Rectal smooth muscle tissue (tissue), 1 donor: Measurements from ENCODE around the gene IGF2.

Experiments used
- H3K27ac ChIP-seq: one replicate; pipeline ENCODE4 v1.7.0; 2013; ENCODE audit warnings: low read depth, low read length, inconsistent platforms
- H3K27me3 ChIP-seq: one replicate; pipeline ENCODE4 v1.7.0; 2013; ENCODE audit warnings: low read length; ENCODE audit not compliant: control insufficient read depth, insufficient read depth
- H3K36me3 ChIP-seq: one replicate; pipeline ENCODE4 v1.7.0; 2013; ENCODE audit warnings: low read length; ENCODE audit not compliant: control insufficient read depth, insufficient read depth
- H3K4me1 ChIP-seq: one replicate; pipeline ENCODE4 v1.7.0; 2013; ENCODE audit warnings: low read length; ENCODE audit not compliant: control insufficient read depth, insufficient read depth
- H3K4me3 ChIP-seq: one replicate; pipeline ENCODE4 v1.7.0; 2013; ENCODE audit warnings: low read length
- H3K9ac ChIP-seq: one replicate; pipeline ENCODE4 v1.7.0; 2013; ENCODE audit warnings: low read length

The IGF2 gene

DNA sequence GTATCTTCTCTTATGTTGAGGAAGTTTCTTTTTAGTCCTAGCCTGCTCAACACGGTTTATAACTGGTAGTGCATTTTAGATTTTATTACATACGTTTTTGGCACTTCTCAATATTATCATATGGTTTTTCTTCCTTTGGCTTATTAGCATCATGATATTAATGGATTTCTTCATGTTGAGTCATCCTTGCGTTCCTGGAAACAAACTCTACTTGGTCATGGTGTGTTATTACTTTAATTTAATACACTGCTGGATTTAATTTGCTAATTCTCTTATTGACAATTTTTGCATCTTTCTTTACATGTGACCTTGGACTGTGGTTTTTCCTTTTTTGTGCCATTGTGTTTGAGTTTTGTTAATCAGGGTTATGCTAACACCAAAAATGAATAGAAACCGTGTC is 20.5 kb downstream of the IGF2 start:
- Histone ChIP-seq H3K4me1 (no peaks in the 10 kb centered on the region), H3K27me3 (peaks cover 3% of the 10 kb centered on the region), H3K4me3 (no peak overlapping the region), H3K9ac (no peak overlapping the region), H3K27ac (no peak overlapping the region), H3K36me3 (no peaks in the 10 kb centered on the region)

DNA sequence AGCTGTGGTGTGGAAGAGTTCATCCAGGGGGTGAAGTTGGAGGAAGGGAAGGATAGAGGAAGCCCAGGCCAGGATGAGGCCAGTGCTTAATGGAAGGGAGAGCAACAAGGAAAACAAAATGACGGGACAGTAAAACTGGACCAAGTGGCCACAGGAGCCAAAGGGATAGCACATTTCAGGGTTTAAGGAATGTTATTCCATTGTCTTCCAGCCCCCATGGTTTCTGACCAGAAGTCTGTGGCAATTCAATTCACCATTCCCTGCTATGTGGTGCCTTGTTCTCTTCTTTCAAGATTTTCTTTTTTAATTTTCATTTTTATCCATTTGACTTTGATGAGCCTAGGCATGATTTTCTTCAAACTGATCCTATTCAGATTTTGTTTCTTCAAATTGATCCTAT is 22.5 kb downstream of the IGF2 start:
- Histone ChIP-seq H3K27me3 (peaks cover 3% of the 10 kb centered on the region), H3K9ac (no peak overlapping the region)

DNA sequence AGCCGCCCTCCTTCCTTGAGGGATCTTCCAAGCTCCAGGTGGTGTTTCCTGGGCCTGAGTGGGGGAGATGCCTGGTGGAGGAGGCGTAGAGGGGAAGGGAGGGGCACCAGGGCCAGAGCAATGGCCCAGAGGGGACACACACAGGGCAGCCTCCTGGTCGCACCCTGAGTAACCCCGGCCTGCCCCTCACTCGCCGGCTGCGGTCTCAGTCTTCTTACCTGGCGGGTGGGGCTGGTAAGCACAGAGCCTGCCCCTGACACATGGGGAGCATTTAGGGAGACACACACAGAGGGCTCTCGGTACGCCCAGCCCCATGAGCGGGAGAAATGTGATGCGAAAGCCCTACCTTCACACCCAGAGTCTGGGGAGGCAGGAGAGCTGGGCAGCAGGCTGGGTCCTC is 23.9 kb downstream of the IGF2 start:
- Histone ChIP-seq H3K4me3 (no peak overlapping the region), H3K27me3 (no peaks in the 10 kb centered on the region), H3K27ac (no peak overlapping the region), H3K4me1 (no peaks in the 10 kb centered on the region), H3K36me3 (no peaks in the 10 kb centered on the region), H3K9ac (no peak overlapping the region)

More for the DNA sequence above, 22.5 kb downstream of the IGF2 start:
- Histone ChIP-seq H3K27ac (no peak overlapping the region), H3K4me3 (no peak overlapping the region), H3K36me3 (no peaks in the 10 kb centered on the region), H3K4me1 (no peaks in the 10 kb centered on the region)

DNA sequence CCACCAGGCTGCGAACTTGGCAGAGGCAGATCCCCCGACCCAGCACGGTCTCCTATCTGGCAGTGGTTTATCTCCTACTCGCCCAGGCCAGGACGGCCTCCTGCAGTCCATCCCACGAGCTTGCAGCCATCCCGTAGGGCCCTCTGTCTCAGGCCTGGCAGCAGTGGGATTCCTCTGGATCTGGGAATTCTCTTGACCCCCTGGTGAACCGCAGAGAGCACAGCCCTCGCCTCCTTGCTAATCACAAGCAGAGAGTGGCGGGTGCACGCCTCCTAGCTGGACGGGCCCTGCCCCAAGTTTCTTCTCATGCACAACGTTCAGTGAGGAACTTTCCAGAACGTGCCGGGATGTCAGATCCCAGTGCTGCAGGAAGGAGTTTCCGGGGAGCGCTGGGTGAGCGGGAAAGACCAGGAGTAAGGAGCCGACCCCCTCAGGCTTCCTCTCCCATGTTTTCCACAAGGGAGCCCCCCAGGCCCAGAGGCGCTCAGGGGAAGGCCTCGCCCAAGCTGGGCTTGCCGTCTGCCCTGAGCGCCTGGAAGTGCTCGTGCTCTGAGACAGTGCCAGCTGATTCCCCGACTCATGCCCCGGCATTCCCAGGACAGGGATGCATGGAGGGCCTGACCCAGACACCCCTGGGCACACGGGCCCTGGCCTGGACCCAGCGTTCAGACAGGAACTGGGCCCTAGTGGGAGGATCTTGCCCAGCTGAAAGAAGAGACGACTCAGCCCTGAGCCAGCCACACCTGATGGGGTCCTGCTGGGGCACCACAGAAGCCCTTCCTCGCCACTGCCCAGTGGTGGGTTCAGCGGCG is 24.6 kb downstream of the IGF2 start:
- no peaks in the 10 kb centered on the region for H3K36me3 ChIP-seq
- no peak overlapping the region for H3K9ac ChIP-seq
- no peaks in the 10 kb centered on the region for H3K27me3 ChIP-seq
- no peaks in the 10 kb centered on the region for H3K4me1 ChIP-seq
- H3K27ac ChIP-seq = no peak overlapping the region
- no peak overlapping the region for H3K4me3 ChIP-seq

DNA sequence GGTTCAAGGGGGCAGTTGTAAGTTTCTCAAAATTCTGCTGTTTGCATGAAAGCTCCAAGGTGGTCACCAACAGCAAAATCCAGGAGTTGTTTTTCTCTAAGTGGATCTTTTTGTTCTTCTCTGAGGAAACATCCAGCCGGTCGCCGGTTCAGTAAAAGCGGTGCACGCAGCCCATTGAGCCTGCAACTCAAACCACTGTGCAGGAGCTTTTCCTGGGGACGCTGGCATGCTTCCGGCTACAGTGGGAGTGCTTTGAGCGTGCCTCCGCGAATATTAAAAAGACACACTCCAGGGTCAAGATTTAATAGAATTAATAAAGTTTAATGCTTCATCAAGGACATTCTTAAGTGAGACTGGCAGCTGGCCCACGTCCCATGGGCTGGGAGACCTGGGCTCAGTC is 25.4 kb downstream of the IGF2 start:
- H3K9ac ChIP-seq = no peak overlapping the region
- no peaks in the 10 kb centered on the region for H3K36me3 ChIP-seq
- H3K27ac ChIP-seq = no peak overlapping the region
- no peak overlapping the region for H3K4me3 ChIP-seq
- H3K4me1 ChIP-seq = no peaks in the 10 kb centered on the region
- H3K27me3 ChIP-seq = no peaks in the 10 kb centered on the region

DNA sequence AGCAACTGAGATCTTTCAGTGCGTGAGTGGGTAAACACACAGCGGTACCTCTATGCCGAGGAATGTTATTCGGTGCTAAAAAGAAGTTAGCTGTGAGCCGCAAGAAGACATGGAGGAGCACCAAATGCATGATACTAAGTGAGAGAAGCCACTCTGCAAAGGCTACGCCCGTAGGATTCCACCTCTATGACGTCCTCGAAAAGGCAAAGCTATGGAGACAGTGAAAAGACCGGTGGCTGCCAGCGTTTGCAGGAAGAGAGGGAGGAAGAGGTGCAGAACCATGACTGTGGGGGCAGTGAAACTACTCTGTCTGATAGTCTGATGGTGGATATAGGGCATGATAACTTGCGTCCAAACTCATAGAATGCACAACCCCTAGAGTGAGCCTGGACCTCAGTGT is 28.7 kb downstream of the IGF2 start:
- H3K4me1 ChIP-seq = no peaks in the 10 kb centered on the region
- no peak overlapping the region for H3K9ac ChIP-seq
- no peaks in the 10 kb centered on the region for H3K36me3 ChIP-seq

DNA sequence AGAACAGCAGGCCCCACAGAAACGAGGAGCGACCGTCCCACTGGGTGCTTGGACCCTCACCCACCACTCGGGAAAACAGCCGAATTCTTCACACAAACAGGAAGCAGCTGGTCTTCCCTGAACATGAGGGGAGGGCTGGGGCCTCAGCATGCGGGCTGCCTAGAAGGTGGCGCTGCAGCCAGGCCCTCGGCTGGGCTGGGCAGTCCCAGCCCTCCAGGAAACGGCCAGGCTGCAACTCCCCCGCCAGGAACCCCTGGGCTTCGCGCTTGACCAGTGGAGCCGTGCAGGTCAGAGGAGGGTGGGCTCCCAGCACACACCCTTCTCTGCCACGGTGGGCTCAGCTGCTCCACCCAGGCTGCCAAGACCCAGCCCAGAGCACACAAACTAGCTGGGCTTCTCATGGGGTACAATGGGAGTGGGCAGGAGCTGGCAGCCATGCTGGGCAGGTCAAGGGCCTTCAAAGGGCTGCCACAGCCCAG is 29.6 kb downstream of the IGF2 start:
- H3K4me3 ChIP-seq = no peak overlapping the region
- H3K36me3 ChIP-seq = no peaks in the 10 kb centered on the region
- no peaks in the 10 kb centered on the region for H3K27me3 ChIP-seq
- H3K4me1 ChIP-seq = no peaks in the 10 kb centered on the region
- H3K9ac ChIP-seq = no peak overlapping the region
- no peak overlapping the region for H3K27ac ChIP-seq

More for the DNA sequence above, 28.7 kb downstream of the IGF2 start:
- Histone ChIP-seq H3K27ac (no peak overlapping the region), H3K4me3 (no peak overlapping the region), H3K27me3 (no peaks in the 10 kb centered on the region)

DNA sequence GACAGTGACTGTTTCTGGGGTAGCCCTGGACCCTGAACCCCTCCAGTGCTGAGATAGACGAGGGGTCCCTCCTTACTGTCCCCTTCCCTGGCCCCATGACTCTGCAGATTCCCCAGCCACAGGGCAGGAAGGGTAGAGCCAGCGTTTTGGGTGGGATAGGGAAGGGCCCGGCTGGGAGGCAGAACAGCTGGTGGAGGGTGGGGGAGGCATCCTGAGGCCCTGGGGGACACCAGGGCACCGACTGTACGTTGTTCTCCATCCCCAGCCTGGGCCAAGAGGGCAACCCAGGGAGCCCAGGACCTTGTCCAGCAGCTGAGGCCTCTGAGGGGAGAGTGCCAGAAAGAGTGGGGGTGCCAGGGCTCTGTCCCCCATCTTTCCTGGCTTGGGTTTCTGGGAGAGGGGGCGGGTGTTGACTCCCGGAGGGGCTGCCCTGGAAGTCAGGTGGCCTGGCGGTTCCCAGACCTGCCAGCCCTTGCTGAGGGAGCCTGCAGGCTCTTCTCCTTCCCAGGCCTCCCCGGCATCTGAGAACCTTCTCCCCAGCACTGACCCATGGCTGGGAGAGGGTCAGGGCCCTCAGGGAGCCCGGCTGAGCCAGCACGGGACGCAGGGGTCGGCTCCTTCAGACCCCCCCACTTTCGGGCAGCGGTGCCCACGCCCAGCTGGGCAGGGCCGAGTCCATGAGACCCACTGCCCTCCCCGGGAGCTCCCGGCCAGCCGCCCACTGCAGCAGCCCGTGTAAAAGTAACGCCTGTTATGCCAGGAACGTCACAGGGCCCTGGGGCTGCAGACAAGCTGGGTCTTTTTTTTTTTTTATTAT is 30.3 kb downstream of the IGF2 start:
- no peaks in the 10 kb centered on the region for H3K4me1 ChIP-seq
- no peak overlapping the region for H3K4me3 ChIP-seq
- no peak overlapping the region for H3K9ac ChIP-seq
- H3K36me3 ChIP-seq = no peaks in the 10 kb centered on the region
- H3K27ac ChIP-seq = no peak overlapping the region
- H3K27me3 ChIP-seq = no peaks in the 10 kb centered on the region

DNA sequence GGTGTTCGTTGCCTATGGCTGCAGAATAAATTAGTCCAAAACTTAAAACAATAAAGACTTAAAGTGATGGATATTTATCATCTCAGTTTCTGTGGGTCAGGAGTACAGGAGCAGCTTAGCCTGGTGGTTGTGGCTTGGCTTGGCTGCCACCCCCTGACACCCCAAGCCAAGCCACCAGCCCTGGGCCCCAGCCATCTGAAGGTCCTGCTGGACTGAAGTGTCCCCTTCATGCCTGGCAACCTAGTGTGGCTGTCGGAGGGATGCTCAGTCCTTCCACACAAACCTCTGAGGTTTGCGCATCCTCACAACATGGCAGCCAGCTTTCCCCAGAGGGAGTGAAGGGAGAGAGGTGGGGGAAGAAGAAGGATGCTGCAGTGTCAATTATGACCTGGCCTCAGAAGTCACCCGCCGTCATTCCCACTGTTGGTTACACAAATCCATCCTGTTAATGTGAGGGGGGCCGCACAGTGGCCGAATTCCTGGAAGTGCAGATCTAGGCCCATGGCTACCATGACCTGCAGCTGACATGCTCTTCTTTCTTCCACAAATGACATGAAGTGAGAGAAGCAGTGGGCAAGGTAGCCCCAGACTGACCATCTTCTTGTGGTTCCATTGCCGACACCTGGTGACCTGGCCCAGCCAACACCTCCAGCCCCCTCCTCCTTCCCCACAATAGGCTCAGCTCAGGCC is 31.1 kb downstream of the IGF2 start:
- Histone ChIP-seq H3K27me3 (no peaks in the 10 kb centered on the region), H3K4me3 (no peak overlapping the region), H3K4me1 (no peaks in the 10 kb centered on the region), H3K9ac (no peak overlapping the region), H3K27ac (no peak overlapping the region), H3K36me3 (no peaks in the 10 kb centered on the region)

DNA sequence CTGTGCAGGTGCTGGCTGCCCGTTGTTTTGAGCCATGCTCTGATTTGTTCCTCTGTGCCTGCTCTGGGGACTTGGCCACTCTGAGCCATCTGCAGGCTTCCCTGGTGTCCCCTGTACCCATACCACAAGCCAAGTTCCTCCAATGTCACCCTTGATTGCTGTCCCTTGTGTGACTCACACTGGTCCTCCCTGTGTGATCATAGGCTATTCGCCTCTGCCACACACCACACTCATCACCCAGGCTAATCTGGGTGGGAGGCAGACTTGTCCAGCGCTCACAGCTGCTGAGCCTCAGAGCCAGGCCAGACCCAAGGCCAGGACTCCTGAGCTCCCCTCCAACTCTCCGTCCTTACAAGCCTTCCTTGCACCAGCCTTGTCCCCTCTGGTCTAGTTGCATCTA is 31.7 kb downstream of the IGF2 start:
- H3K4me1 ChIP-seq = no peaks in the 10 kb centered on the region
- no peak overlapping the region for H3K4me3 ChIP-seq
- no peak overlapping the region for H3K27ac ChIP-seq
- H3K36me3 ChIP-seq = no peaks in the 10 kb centered on the region
- H3K9ac ChIP-seq = no peak overlapping the region
- H3K27me3 ChIP-seq = no peaks in the 10 kb centered on the region

DNA sequence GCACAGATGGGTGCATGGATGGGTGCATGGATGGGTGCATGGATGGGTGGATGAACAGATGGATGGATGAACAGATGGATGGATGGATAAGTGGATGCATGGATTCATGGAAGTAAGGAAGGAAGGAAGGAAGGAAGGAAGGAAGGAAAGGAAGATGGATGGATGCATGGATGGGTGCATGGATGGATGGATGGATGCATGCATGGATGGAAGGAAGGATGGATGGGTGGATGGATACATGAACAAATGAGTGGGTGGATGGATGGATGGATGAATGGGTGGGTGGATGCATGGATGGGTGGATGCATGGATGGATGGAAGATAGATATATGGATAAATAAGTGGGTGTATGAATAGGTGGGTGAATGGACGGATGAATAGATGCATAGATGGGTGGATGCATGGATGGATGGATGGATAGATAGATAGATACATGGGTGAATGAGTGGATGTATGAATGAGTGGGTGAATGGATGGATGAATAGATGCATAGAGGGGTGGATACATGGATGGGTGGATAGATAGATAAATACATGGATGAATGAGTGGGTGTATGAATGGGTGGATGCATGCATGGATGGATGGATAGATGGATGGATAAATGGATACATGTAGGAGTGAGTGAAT is 32.5 kb downstream of the IGF2 start:
- Histone ChIP-seq H3K27ac (no peak overlapping the region), H3K4me3 (no peak overlapping the region), H3K36me3 (no peaks in the 10 kb centered on the region), H3K27me3 (no peaks in the 10 kb centered on the region), H3K9ac (no peak overlapping the region), H3K4me1 (no peaks in the 10 kb centered on the region)

DNA sequence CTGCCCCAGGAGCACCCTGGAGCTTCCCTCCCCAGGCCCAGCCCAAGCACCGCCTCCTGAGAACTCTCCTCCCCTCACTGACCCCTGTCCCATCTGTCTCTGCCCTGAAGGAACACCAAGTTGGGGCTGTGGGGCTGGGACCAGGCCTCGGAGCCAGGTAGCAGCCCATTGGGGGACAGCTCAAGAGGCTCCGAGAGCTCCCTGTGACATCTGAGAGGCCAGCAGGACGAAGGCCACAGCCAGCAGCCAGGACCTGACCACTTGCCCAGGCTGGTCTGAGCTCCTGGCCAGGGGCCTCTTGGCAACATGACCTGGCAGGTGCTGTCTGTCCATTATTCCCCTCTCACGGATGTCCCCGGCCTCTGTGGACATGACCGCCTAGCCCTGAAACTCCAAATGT is 33.7 kb downstream of the IGF2 start:
- Histone ChIP-seq H3K36me3 (no peaks in the 10 kb centered on the region), H3K4me1 (no peaks in the 10 kb centered on the region), H3K27ac (no peak overlapping the region), H3K27me3 (no peaks in the 10 kb centered on the region), H3K9ac (no peak overlapping the region), H3K4me3 (no peak overlapping the region)
